Endothelial cell of umbilical vein (primary cell): Measurements from ENCODE around the gene PRPF40A. TPM values are rescaled to one million over a fixed set of nuclear protein-coding genes. Genes with fewer than 3 reads are reported as not detected.

Experiments
- BruUV-seq: library from RNA; stranded (reverse); fragments of 400-500 nt; replicated peaks from 2 replicates; lab custom pipeline; 2021; lab: Mats Ljungman, UMichigan
- CTCF ChIA-PET: fragments of 300-600, 350-600 bp; sonication (Branson Sonifier 250); formaldehyde crosslinking; loops from one replicate; lab custom pipeline; 2021; ENCODE audit warnings: antibody characterized with exemption, inconsistent platforms; lab: Charles Lee
- POLR2A ChIA-PET: fragments of 300-600, 350-600 bp; sonication (Branson Sonifier 250); formaldehyde crosslinking; loops from one replicate; lab custom pipeline; 2021; ENCODE audit warnings: antibody characterized with exemption, inconsistent platforms; lab: Charles Lee
- DNase-seq: peaks from one replicate; pipeline ENCODE4 v3.0.0-alpha.2; 2011; ENCODE audit warnings: low read depth, low spot score
- FAIRE-seq: peaks from 2 replicates; lab custom pipeline; 2011; peaks lifted over from hg19 to GRCh38; lab: Jason Lieb, UNC
- H2AFZ ChIP-seq: 2 replicates; pipeline ENCODE4 v1.6.0; 2012; ENCODE audit warnings: low read depth, low read length, control low read depth, inconsistent platforms
- H3K27ac ChIP-seq: 2 replicates; pipeline ENCODE4 v1.5.1; 2011; ENCODE audit warnings: low read depth, mild to moderate bottlenecking, control low read depth, low read length, moderate library complexity; ENCODE audit not compliant: insufficient read depth
- H3K27me3 ChIP-seq, 2 experiments: 2 replicates each; pipeline versions ENCODE4 v1.6.0 to v1.6.1; 2011; ENCODE audit warnings: low read length in 2 of 2, mixed read lengths in 1 of 2; ENCODE audit not compliant: control insufficient read depth in 2 of 2, insufficient read depth in 2 of 2
- H3K36me3 ChIP-seq, 2 experiments: 2 replicates in 1 of 2; 3 replicates in 1 of 2; pipeline ENCODE4 v1.5.1; 2011; ENCODE audit warnings: low read length in 2 of 2, mild to moderate bottlenecking in 1 of 2, moderate library complexity in 1 of 2; ENCODE audit not compliant: control insufficient read depth in 2 of 2, insufficient read depth in 2 of 2; ENCODE audit errors: extremely low read depth in 1 of 2
- H3K4me1 ChIP-seq: 3 replicates; pipeline ENCODE4 v1.5.1; 2011; ENCODE audit warnings: mild to moderate bottlenecking, low read length; ENCODE audit not compliant: control insufficient read depth, insufficient read depth; ENCODE audit errors: extremely low read depth
- H3K4me2 ChIP-seq: 2 replicates; pipeline ENCODE4 v1.6.1; 2011; ENCODE audit warnings: low read length, control low read depth, mixed read lengths; ENCODE audit not compliant: insufficient read depth
- H3K4me3 ChIP-seq, 3 experiments: fragments of 200-600 bp in 1 of 3; sonication (generic), shearing (Covaris generic) in 1 of 3; replicated peaks in 1 of 3; 2 replicates each; pipeline ENCODE4 v1.5.1; 2011 to 2016; ENCODE audit warnings: control low read depth in 3 of 3, low read length in 3 of 3, mild to moderate bottlenecking in 2 of 3, inconsistent platforms in 1 of 3, low read depth in 1 of 3, moderate library complexity in 1 of 3; ENCODE audit not compliant: insufficient read depth in 1 of 3
- H3K79me2 ChIP-seq: 2 replicates; pipeline ENCODE4 v1.6.0; 2012; ENCODE audit warnings: low read length, inconsistent platforms; ENCODE audit not compliant: control insufficient read depth, insufficient read depth
- H3K9ac ChIP-seq: replicated peaks from 2 replicates; pipeline ENCODE3; 2011; ENCODE audit warnings: low read length, control low read depth; ENCODE audit not compliant: insufficient read depth; ENCODE audit errors: extremely low read depth
- H3K9me1 ChIP-seq: replicated peaks from 3 replicates; pipeline ENCODE4 v1.6.0; 2011; ENCODE audit warnings: mild to moderate bottlenecking, low read length; ENCODE audit not compliant: control insufficient read depth, insufficient read depth; ENCODE audit errors: extremely low read depth
- H3K9me3 ChIP-seq: replicated peaks from 2 replicates; pipeline ENCODE4 v1.5.1; 2012; ENCODE audit warnings: low read length, inconsistent platforms; ENCODE audit not compliant: control insufficient read depth, insufficient read depth
- H4K20me1 ChIP-seq: replicated peaks from 2 replicates; pipeline ENCODE3; 2011; ENCODE audit warnings: mild to moderate bottlenecking, low read length; ENCODE audit not compliant: control insufficient read depth, insufficient read depth; ENCODE audit errors: extremely low read depth
- CTCF ChIP-seq, 2 donors: IDR thresholded peaks; 1 replicate in 1 of 2; 2 replicates in 1 of 2; pipeline ENCODE4 v1.5.1; 2011; ENCODE audit warnings: low read length in 2 of 2, mild to moderate bottlenecking in 2 of 2, moderate library complexity in 2 of 2, control low read depth in 1 of 2, inconsistent platforms in 1 of 2, low read depth in 1 of 2; ENCODE audit not compliant: insufficient read depth in 1 of 2; ENCODE audit errors: extremely low read depth in 1 of 2
- EZH2 ChIP-seq: IDR thresholded peaks from 2 replicates; pipeline ENCODE4 v1.6.1; 2012; ENCODE audit warnings: borderline replicate concordance, low read depth, mild to moderate bottlenecking, moderate library complexity, low read length, inconsistent platforms; ENCODE audit not compliant: severe bottlenecking
- FOS ChIP-seq: IDR thresholded peaks from 2 replicates; pipeline ENCODE4 v1.6.1; 2011; ENCODE audit warnings: mild to moderate bottlenecking, low read length, moderate library complexity, borderline replicate concordance; ENCODE audit not compliant: insufficient read depth
- GATA2 ChIP-seq: IDR thresholded peaks from 2 replicates; pipeline ENCODE4 v1.7.0; 2011; ENCODE audit warnings: low read depth, mild to moderate bottlenecking, moderate library complexity, mixed read lengths, low read length; ENCODE audit not compliant: insufficient read length, insufficient read depth
- JUN ChIP-seq: IDR thresholded peaks from 2 replicates; pipeline ENCODE4 v1.6.1; 2011; ENCODE audit warnings: borderline replicate concordance, low read depth; ENCODE audit not compliant: insufficient read length, insufficient read depth
- MAX ChIP-seq: IDR thresholded peaks from 2 replicates; pipeline ENCODE4 v1.6.1; 2011; ENCODE audit not compliant: insufficient read depth, insufficient read length
- MYC ChIP-seq: IDR thresholded peaks from one replicate; pipeline ENCODE4 v1.6.1; 2011; ENCODE audit warnings: mild to moderate bottlenecking, low read depth, low read length
- POLR2A ChIP-seq: IDR thresholded peaks from 2 replicates; pipeline ENCODE4 v1.6.1; 2012; ENCODE audit warnings: low read depth, mild to moderate bottlenecking, control low read depth, low read length
- POLR2AphosphoS5 ChIP-seq: IDR thresholded peaks from 2 replicates; pipeline ENCODE4 v1.6.1; 2012; ENCODE audit warnings: low read depth, mild to moderate bottlenecking, control low read depth, low read length, moderate library complexity; ENCODE audit not compliant: insufficient read depth
- dilution Hi-C: fragments of 300-500 bp; cut with MboI; formaldehyde crosslinking; loops from one replicate; pipeline ENCODE4 v1.15.0; 2019; ENCODE audit warnings: low sequenced_read_pairs; ENCODE audit not compliant: extremely low pct_ligation_motif_present
- intact Hi-C: fragments of 100-400 bp; cut with micrococcal nuclease; formaldehyde crosslinking; loops from one replicate; pipeline ENCODE4 v1.10.0; 2022
- polyA plus RNA-seq, 4 experiments: library from polyadenylated mRNA; depleted of rRNA in 3 of 4; stranded (reverse) in 3 of 4; unstranded in 1 of 4; fragments of >200 nt; gene quantifications; 2 replicates each; pipeline versions ENCODE4 v1.2.1 to v1.2.3, GENCODE V29; 2011 to 2012; ENCODE audit warnings: missing spikeins in 1 of 4
- total RNA-seq: library from RNA; stranded (reverse); gene quantifications from 2 replicates; pipeline ENCODE4 v1.2.3, GENCODE V29; 2021

The PRPF40A gene
- total and polyA plus RNA-seq, 2 donors (not counting 3 experiments of a cell fraction or from before 2014, with no cell fraction given), result 58.2 to 123 TPM

- Histone ChIP-seq H3K79me2 (peaks cover 49% of the 10 kb centered on the region), H3K4me1 (no peaks in the 10 kb centered on the region)
Observed at GRCh38 chr2:152682663-152683062, 34.6 kb downstream of the PRPF40A start.

More at GRCh38 chr2:152682663-152683062, 34.6 kb downstream of the PRPF40A start:
- Histone ChIP-seq H3K27ac (no peak overlapping the region), H4K20me1 (peaks cover 3% of the 10 kb centered on the region), H3K27me3 (no peaks in the 10 kb centered on the region), H3K36me3 (no peaks in the 10 kb centered on the region), H2AFZ (no peak overlapping the region), H3K9ac (no peak overlapping the region), H3K4me2 (no peak overlapping the region), H3K9me1 (no peaks in the 10 kb centered on the region), H3K9me3 (no peaks in the 10 kb centered on the region), H3K4me3 (no peak overlapping the region)
- ChIA-PET POLR2A (no interaction called here), CTCF (no interaction called here)
- dilution Hi-C loops, result no loop called here
- FAIRE-seq, result no peak
- no peak for DNase-seq
- TF ChIP-seq EZH2 (no peak), MAX (no peak), GATA2 (no peak), POLR2A (no peak), JUN (no peak), MYC (no peak), CTCF (IDR thresholded peaks at IDR 0.05; ENCODE audit: extremely low read depth in 1 of 2, insufficient read depth in 1 of 2, low read depth in 1 of 2, low read length in 2 of 2) (no peak), POLR2AphosphoS5 (no peak), FOS (no peak)
- intact Hi-C loops, result no loop called here
- no TSS peak for BruUV-seq
